Measurements from ENCODE around the gene PDE3A. TPM values are rescaled to one million over a fixed set of nuclear protein-coding genes. Genes with fewer than 3 reads are reported as not detected.

Gene PDE3A
- total and polyA plus RNA-seq, 2 of the 4 experiments (the other 2 are of a cell fraction): 0.09 to 0.18 TPM

DNA sequence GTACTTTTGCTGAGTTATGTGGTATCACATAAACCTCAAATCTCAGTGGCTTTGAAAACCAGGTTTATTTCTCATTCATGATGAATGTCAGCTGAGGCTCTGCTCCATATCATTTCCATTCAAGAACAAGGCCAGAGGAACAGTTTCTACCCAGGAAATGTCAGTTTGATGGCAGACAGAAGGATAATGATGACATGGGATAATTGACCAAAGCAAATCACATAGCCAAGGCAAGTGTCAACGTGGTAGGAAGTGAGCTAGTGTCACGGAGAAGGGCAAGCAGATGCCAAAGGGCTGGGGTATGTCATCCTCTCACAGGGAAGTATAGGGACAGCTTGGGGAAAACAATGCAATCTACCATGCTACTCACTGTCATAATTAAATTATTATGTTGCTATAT lies 12.3 kb upstream of the PDE3A start:
- CTCF ChIA-PET: interaction anchor here (1.8 kb wide), 1 partner anchor 13 kb away, joined by 6 read pairs; the partner anchor contains the start of gene PDE3A
- Histone ChIP-seq H2BK120ac (ENCODE audit: low read depth, low read length) (no peak overlapping the region), H3K9me3 (ENCODE audit: control insufficient read depth, insufficient read depth, low read length) (no peaks in the 10 kb centered on the region), H3K27ac (ENCODE audit: insufficient read depth, low read length) (no peak overlapping the region), H3K4me1 (ENCODE audit: control insufficient read depth, insufficient read depth, low read length) (peaks cover under 1% of the 10 kb centered on the region; the same call in 1 of the 2 replicates), H3K18ac (ENCODE audit: low read depth, low read length) (no peak overlapping the region), H3K36me3 (ENCODE audit: control insufficient read depth, insufficient read depth, low read length) (no peaks in the 10 kb centered on the region), H3K9ac (ENCODE audit: low read depth, low read length) (no peak overlapping the region), H3K4me3 (ENCODE audit: insufficient read depth, low read depth, low read length) (no peak overlapping the region), H3K27me3 (ENCODE audit: control insufficient read depth, insufficient read depth, low read length) (no peaks in the 10 kb centered on the region), H4K8ac (ENCODE audit: low read depth in 2 of 2, low read length in 2 of 2) (no peak overlapping the region), H3K4me2 (ENCODE audit: low read depth, low read length) (no peak overlapping the region), H2AK9ac (replicated peaks; ENCODE audit: low read depth, low read length, poor library complexity) (no peak overlapping the region), H2AFZ (replicated peaks; ENCODE audit: low read length, poor library complexity) (no peak overlapping the region), H3K9me1 (ENCODE audit: insufficient read depth, low read length) (no peaks in the 10 kb centered on the region), H2AK5ac (ENCODE audit: low read depth, low read length) (no peak overlapping the region; the same call in 1 of the 2 replicates), H3K4ac (ENCODE audit: low read depth, low read length) (no peak overlapping the region), H4K91ac (ENCODE audit: insufficient read depth, low read depth, low read length) (no peak overlapping the region), H4K20me1 (ENCODE audit: insufficient read depth, low read length) (no peaks in the 10 kb centered on the region), H3K23ac (ENCODE audit: low read depth, low read length) (no peak overlapping the region), H3K14ac (replicated peaks; ENCODE audit: low read depth, low read length) (no peak overlapping the region), H3K56ac (ENCODE audit: extremely low read depth, insufficient read depth, low read length) (no peak overlapping the region), H4K5ac (ENCODE audit: low read depth, low read length) (no peak overlapping the region), H2BK15ac (ENCODE audit: low read depth, low read length) (no peak overlapping the region), H2BK5ac (ENCODE audit: low read depth, low read length, poor library complexity, severe bottlenecking) (no peak overlapping the region), H3K79me1 (ENCODE audit: low read depth in 1 of 2, low read length in 2 of 2) (no peaks in the 10 kb centered on the region), H2BK20ac (ENCODE audit: low read depth, low read length) (no peak overlapping the region)
- no peak for TF ChIP-seq NFE2L2 (IDR thresholded peaks at IDR 0.05; ENCODE audit: low read depth, low read length)
- TF ChIP-seq BHLHE40 (IDR thresholded peaks at IDR 0.05; ENCODE audit: low read depth, low read length): no peak
- TF ChIP-seq RFX5 (IDR thresholded peaks at IDR 0.05; ENCODE audit: low read depth, low read length): no peak
- TF ChIP-seq RCOR1 (IDR thresholded peaks at IDR 0.05; ENCODE audit: insufficient replicate concordance, low read length): no peak
- no peak for TF ChIP-seq CEBPB (IDR thresholded peaks at IDR 0.05; ENCODE audit: low read depth, low read length)
- TF ChIP-seq MAZ (IDR thresholded peaks at IDR 0.05; ENCODE audit: borderline replicate concordance, low read depth, low read length): no peak
- no peak for TF ChIP-seq FOS (IDR thresholded peaks at IDR 0.05; ENCODE audit: low read depth, low read length)
- BruUV-seq (replicated peaks): no TSS peak
- POLR2A ChIA-PET (ENCODE audit: unreplicated experiment): no interaction called here
- dilution Hi-C loops (cut with HindIII; ENCODE audit: low sequenced_read_pairs, unreplicated experiment): no loop called here
- no peak for DNase-seq
- no peak for ATAC-seq (ENCODE audit: low read depth)
- WGBS, 2 experiments (ENCODE audit: extremely low coverage in 2 of 2, insufficient read length in 1 of 2): no CpG with 5 or more reads among the region's 2 CpGs
- intact Hi-C loops (cut with micrococcal nuclease): no loop called here
- in situ Hi-C loops (cut with MboI; ENCODE audit: low sequenced_read_pairs): no loop called here

All from IMR-90 (cell line).